ENCODE data around the gene SETD3. TPM values are rescaled to one million over a fixed set of nuclear protein-coding genes. Genes with fewer than 3 reads are reported as not detected.

Gene SETD3
- total RNA-seq, 4 donors from 2014 or later = 76.3 to 110 (median 96.6) TPM

DNA sequence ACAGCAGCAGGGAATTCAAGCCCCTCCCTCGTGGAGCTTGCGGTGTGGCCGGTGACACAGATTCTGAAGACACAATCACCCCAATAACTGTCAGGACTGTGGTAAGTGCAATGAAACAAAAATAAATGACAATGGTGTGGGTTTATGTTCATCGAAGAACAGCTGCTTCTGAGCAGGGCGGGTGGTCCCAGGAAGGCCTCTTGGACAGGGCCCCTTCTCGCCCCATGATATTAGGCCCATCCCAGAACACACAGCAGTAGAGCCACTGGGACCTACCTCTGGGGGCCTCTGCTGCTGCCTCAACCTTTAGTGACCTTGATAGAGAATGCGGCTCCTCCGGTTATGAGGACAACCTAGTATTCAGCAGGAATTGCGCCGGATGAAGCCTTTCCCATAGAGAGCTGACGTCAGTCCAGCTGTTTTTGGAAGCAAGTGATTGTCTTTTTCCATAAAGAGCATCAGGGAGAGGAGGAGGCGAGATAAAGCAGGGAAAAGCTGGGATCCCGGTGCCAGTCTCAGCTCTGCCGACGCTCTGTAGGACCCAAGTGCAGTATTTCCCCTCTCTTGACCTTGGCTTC lies 124.5 kb downstream of the SETD3 start:
- TF ChIP-seq, protein P1, sequence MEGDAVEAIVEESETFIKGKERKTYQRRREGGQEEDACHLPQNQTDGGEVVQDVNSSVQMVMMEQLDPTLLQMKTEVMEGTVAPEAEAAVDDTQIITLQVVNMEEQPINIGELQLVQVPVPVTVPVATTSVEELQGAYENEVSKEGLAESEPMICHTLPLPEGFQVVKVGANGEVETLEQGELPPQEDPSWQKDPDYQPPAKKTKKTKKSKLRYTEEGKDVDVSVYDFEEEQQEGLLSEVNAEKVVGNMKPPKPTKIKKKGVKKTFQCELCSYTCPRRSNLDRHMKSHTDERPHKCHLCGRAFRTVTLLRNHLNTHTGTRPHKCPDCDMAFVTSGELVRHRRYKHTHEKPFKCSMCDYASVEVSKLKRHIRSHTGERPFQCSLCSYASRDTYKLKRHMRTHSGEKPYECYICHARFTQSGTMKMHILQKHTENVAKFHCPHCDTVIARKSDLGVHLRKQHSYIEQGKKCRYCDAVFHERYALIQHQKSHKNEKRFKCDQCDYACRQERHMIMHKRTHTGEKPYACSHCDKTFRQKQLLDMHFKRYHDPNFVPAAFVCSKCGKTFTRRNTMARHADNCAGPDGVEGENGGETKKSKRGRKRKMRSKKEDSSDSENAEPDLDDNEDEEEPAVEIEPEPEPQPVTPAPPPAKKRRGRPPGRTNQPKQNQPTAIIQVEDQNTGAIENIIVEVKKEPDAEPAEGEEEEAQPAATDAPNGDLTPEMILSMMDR (IDR thresholded peaks at IDR 0.05; ENCODE audit: low read depth) = no peak

- TF ChIP-seq, protein P1 (IDR thresholded peaks at IDR 0.05; ENCODE audit: low read depth) = no peak
Measured at GRCh38 chr14:99354166-99354875, 126.3 kb downstream of the SETD3 start.

- TF ChIP-seq, protein P1 (IDR thresholded peaks at IDR 0.05; ENCODE audit: low read depth) = no peak
Measured at GRCh38 chr14:99352688-99353280, 127.9 kb downstream of the SETD3 start.

GRCh38 chr14:99351166-99352007 lies 129.3 kb downstream of the SETD3 start:
- TF ChIP-seq, protein P1 (IDR thresholded peaks at IDR 0.05; ENCODE audit: low read depth) = no peak

- TF ChIP-seq, protein P1 (IDR thresholded peaks at IDR 0.05; ENCODE audit: low read depth) = no peak
Measured at GRCh38 chr14:99350751-99351150, 129.9 kb downstream of the SETD3 start.

DNA sequence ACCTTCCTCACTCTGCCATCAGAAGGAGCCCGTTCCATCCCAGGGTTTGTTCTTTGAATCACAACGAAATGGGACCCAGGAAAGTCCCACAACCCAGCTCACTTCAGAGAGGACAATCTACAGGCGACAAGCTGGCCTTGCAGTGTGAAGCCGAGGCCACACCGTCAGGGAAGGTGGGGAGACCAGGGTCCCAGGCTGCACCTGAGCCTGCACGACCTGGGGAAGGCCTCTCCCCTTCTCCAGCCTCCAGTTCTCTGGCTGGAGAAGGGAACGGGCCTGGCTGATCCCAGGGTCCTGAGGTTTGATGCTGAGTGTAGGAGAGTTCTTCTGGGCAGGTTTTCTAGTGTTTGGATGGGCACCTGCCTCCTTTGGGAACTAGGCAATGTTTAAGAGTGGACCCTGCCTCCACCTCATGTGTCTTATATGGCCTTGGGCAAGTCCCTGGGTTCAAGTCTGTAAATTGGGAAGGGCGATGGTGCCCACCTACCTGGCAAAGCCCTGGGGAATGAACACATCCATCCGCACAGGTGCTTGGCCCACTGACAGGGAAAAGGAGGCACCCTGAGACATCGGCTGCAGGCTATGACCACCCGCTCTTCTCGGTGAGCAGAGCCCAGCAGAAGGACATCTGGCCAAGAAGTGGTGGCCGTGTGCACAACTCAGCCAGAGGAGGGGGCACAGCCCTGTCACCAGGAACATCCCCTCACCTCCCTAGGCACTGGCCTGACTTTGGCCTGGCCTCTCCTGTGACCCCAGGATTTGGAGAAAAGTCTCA lies 130.8 kb downstream of the SETD3 start:
- TF ChIP-seq, protein P1 (IDR thresholded peaks at IDR 0.05; ENCODE audit: low read depth) = no peak
